HG03039 (cell line): ENCODE results near the gene DRG1.
A peak's percentile ranks its signal among the peaks of the same experiment; 100 is the strongest.
"Not testable (repeated sequence)": the region's sequence is repeated elsewhere in the genome, so short reads cannot be mapped to it uniquely, and the experiment has no call there.

Experiments used
- ATAC-seq: cut with Tn5 transposase; IDR thresholded peaks from one replicate; pipeline ENCODE4 v1.9.1; 2021; ENCODE audit warnings: mild to moderate bottlenecking, moderate library complexity; ENCODE audit not compliant: unreplicated experiment

DRG1 gene, protein sequence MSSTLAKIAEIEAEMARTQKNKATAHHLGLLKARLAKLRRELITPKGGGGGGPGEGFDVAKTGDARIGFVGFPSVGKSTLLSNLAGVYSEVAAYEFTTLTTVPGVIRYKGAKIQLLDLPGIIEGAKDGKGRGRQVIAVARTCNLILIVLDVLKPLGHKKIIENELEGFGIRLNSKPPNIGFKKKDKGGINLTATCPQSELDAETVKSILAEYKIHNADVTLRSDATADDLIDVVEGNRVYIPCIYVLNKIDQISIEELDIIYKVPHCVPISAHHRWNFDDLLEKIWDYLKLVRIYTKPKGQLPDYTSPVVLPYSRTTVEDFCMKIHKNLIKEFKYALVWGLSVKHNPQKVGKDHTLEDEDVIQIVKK

DNA sequence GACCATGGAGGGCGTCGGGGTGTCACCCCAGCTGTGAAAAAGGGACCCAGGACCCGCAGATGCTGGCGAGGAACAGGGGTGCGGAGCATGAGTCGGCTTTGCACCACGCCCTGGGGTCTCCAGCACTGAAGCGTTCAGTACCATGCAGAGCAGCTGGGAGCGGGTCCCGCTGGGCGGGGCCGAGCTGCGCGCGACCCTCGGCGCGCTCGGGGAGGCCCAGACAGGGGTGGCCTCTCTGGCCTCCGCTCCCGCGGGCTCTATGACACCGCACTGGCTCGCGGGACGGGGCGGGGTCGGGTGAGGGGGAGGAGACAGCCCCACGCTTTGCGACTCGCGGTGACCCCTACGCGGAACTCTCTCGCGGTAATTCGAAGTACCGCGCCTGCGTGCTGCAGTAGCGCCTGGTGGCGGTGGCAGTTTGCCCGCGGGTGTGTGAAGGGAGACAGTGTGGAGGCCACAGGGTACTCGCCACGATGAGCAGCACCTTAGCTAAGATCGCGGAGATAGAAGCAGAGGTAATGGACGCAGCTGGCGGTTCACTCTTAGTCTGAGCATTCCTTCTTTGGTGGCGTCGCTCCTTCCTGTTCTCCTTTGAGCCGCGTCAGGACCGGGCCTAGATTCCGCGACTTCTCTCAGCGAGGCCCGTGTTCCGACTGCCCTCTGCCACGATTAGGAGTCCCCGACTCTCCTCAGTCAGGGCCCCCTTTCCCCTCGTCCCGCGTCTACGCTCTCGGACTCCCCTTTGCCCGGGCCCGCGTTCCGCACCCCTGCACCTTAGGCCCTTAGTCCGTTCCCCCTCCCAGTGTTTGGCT is at the start of gene DRG1:
Gene DRG1 (plus strand): TSS at position 394 of the 812 bp plus-strand sequence. CDS start 80 bp downstream, at position 474.
- ATAC-seq: peak; percentile 84

DNA sequence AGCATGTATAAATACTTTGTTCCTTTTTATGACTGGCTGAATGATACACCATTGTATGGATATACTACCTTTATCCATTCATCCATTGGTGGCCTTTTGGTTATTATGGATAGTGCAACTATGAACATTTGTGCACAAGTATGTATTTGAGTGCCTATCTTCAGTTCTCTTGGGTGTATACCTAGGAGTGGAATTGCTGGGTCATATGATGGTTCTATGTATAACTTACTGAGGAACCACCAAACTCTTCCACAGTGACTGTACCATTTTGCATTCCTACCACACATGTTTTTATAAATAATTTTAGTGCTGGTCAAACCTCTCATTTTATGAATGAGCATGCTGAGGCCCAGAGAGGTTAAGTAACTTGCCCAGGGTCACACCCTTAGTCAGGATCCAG is 49.4 kb upstream of the DRG1 start:
- no peak for ATAC-seq

DNA sequence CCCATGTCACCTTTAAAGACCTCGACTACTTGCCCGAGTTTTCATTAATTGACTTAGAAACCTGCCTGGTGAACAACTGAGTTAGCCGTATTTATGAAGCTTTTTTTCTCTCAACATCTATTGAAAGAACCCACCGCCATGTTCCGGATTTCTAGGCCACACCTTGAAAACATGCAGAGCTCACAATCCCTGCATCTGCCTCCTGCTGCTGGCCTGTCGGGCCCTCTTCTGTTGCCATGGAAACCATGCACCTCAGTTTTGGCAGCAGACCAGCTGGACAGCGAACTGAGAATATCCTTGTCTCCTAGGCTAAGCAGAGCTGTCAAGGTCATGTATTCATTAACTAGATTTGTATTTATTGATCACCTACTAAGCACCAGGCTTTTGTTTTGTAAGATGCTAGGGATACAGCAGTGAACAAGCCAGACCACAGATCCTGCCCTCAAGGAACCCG is 49.0 kb upstream of the DRG1 start:
- no peak for ATAC-seq

DNA sequence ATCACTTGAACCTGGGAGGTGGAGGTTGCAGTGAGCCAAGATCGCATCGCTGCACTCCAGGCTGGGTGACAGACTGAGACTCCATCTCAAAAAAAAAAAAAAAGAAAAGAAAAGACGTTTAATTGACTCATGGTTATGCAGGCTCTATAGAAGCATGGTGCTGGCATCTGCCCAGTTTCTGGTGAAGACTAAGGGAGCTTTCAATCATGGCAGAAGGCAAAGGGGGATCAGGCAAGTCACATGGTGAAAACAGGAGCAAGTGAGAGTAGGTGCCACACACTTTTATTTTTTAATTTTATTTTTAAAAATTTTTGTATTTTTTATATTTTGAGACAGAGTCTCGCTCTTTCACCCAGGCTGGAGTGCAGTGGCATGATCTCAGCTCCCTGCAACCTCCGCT is 44.9 kb upstream of the DRG1 start:
- ATAC-seq: no peak

DNA sequence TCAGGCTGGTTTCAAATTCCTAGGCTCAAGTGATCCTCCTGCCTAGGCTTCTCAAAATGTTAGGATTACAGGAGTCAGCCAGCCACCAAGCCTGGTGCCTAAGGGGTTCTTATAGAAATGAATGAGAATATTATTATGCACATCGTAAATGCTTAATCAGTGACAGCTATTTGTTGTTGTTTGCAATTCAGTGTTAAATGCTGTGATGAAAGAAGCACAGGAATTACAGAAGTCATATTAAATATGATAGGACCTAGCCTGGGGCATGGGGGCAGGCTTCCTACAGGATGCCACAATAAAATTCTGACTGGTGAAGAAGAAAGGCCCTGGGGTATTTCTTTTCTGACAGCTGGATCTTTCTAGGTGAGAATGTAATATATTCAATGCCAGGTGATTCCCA is 39.4 kb upstream of the DRG1 start:
- ATAC-seq: no peak

DNA sequence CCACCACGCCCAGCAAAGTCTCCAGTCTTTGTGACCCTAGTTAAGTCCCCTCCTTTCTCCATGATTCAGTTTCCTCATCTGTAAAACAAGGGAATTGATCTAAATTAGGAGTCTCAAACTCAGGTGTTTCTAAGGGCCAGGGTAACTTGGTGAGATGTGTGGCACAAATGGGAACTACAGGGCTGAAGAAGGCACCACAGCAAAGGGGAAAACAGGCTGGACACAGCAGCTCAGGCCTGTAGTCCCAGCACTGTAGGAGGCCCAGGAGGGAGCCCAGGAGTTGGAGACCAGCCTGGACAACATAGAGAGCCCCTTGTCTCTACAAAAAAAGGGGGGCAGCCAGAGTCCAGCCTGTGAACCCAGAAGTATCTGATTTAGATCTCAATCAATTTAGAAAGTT is 37.7 kb upstream of the DRG1 start:
- no peak for ATAC-seq

DNA sequence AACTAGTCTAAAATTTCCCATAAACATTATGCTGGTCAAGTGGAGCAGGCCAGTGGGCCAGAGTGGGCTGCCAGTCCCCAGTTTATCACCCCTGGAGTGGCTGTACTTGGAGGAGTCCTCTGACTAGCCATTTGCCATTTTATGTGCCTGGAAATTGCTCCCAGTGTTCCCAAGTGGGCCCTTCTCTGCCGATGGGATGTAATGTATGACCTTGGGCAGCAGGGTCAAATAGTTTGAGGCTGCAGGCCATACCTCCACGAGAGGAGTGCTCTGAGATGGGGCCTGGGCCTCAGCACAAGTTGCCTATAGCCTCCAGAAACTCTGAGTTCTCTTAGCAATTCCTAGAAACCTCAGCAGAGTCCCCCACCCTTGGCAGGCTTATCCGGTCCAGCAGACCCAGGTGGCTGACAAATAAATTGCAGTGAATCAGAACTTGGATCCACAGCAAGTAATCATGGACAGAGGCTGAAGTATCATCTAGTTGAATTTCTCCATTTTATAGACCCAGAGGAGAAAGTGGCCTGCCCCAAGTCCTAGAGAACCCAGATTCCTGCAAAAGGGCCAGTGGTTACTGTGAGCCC is 35.4 kb upstream of the DRG1 start:
- ATAC-seq: no peak

DNA sequence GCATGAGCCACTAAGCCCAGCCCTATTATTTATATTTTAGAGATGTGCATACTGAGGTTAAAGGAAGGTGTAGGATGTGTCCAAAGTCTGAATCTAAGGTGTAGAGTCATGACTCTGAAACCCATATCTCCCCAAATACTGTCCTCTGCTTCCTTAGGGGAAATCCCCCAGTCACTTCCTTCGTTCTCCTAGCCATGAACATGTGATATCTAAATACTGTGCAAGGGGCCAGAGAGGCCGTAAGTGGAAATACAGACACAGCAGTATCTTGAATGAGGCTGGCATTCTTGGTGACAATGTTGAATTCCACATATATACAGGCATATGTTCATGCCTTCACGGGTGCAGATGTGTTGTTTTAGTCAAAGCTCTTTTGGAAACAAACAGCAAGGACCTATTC is 32.0 kb upstream of the DRG1 start:
- no peak for ATAC-seq

DNA sequence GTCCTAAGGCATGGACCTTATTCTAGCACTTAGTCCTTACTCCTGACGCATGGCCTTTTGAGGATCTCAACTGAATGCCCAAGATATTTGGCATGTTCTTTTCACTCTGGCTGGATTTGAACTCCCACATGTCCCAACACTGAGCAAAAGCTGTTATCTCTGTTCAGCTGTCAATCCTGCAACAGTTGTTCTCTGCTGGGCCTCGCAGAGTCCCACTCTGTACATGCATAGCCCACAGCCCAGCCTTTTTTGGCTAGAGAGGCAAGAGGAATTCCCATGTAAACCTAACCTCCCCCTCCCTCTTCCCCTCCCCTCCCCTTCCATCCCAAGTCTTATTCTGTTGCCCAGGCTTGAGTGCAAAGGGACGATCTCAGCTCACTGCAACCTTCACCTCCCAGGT is 21.8 kb upstream of the DRG1 start:
- no peak for ATAC-seq

DNA sequence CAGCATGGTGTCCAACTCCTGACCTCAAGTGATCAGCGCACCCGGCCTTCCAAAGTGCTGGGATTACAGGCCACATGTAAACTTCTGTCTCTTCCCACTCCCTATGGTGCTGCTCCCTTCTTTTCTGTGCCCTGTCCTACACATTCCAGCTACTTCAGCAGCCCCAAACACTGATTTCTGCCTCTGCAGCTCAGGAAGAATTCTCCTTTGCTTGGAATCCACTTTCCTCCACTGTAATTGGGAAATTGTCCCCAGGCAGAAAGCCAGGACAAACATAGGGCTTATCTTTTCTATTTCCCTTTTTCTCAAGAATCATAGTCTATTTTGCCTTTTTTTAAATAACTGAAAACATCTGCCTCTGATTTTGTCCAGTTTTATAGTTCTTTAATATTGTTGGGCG is 21.3 kb upstream of the DRG1 start:
- ATAC-seq: no peak

DNA sequence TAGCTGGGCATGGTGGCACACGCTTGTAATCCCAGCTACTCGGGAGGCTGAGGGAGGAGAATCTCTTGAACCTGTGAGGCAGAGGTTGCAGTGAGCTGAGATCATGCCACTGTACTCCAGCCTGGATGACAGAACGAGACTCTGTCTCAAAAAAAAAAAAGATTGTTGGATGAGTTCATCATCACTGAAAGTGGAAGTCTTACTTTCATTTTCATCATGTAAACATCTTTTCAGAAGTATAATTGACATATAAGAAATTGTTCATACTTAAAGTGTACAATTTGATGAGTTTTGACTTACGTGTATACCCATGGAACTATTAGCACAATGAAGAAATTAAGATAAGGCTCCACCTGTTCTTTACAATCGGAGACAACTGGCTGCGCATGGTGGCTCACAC is 20.8 kb upstream of the DRG1 start:
- not testable (repeated sequence) for ATAC-seq

DNA sequence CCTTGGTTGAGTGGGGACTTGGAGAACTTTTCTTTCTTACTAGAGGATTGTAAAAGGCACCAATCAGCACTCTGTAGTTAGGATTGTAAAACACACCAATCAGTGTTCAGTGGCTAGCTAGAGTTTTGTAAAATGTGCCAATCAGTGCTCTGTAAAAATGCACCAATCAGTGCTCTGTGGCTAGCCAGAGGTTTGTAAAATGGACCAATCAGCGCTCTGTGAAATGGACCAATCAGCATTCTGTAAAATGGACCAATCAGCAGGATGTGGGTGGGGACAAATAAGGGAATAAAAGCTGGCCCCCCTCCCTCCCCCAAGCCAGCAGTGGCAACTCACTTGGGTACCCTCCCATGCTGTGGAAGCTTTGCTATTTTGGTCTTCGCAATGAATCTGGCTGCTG is 5.5 kb upstream of the DRG1 start:
- no peak for ATAC-seq

DNA sequence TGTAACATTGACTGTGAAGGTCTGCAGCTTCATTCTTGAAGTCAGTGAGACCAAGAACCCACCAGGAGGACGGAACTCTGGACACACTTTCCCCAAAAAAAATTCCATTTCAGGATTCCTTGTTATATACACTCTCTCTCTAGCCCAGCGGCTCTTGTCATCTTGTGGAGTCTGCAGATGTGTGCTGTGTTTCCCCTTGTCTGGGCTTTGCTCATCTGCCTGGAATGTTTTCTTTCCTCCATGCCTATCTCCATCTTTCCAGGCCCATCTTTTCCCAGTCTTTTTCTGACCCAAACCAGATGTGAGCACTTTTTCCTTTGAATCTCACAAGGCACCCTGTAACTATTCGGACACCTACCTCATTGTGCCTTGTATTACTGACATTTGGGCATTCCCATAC is 5.1 kb upstream of the DRG1 start:
- ATAC-seq: no peak

DNA sequence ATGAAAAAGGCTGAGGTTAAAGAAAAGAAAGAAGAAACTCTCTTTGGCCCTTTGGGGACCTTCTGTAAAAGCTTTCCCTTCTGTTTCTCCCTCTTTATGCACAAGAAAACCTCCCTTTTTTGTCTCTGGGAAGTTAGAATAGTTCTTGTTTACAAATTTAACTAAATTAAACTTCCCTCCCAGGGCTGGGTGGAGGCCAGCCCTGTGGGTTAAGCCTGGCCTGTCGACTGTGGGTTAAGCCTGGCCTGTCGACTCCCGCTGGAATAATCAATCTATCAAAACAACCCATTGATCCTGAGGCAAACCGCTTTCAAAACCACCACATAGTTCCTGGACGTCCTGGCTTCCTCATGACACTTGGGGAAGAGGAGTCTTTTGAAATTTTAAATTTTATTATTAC is 1.2 kb upstream of the DRG1 start:
- ATAC-seq: no peak

DNA sequence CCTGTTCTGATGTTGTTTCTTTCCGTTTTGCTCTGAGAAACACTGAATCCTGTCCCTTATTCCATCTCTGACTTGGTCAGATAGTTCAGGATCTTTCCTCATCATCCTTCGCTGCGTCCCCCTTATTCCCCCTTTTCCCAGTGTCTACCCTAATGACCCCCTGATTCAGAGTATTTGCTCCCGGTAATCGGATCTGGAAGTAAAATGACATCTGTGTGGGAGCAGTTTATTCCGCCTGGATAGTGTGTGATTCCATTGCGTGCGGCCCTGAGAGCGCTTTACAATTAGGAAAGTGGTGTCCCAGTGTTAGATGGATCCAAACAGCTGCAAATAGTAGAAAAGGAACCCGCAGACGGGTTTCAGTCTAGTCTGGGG is 606 bp downstream of the DRG1 start:
- ATAC-seq: no peak

DNA sequence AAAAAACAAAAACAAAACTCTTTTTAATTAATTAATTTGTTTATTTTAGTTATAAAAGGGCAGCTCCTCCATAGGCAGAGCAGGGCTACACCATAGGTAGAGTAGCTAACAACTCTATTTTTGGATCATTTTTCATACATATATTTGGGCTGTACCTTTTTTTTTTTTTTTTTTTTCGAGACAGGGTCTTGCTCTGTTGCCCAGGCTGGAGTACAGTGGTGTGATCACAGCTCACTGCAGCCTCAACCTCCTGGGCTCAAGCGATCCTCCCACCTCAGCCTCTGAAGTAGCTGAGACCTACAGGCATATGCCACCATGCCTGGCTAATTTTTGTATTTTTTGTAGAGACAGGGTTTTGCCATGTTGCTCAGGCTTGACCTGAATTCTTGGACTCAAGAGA is 2.9 kb downstream of the DRG1 start:
- ATAC-seq: not testable (repeated sequence)

DNA sequence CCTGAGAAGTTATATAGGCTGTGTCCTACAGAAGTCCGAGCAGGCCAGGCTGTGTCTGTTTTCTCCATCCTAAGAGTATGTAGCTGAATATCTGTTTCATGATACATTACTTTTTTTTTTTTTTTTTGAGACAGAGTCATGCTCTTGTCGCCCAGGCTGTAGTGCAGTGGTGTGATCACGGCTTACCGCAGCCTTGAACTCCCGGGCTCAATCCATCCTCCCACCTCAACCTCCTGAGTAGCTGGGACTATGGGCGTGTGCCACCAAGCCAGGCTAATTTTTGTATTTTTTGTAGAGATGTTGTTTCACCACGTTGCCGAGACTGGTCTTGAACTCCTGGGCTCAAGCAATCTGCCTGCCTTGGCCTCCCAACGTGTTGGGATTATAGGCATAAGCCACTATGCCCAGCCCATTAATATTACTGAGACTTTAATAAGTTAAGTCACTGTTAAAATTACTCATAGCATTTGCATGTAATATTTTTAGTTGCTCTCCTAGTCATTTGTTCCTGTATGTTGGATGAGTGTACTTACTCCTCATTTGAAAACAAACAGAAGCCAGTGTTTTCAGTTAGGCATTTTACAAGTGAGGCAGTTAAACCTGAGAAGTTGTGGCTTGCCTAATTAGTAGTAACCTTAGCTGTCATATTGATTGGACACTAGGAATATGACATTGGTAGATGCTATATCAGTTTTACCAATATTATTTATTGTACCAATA is 26.1 kb downstream of the DRG1 start:
- ATAC-seq: no peak

DNA sequence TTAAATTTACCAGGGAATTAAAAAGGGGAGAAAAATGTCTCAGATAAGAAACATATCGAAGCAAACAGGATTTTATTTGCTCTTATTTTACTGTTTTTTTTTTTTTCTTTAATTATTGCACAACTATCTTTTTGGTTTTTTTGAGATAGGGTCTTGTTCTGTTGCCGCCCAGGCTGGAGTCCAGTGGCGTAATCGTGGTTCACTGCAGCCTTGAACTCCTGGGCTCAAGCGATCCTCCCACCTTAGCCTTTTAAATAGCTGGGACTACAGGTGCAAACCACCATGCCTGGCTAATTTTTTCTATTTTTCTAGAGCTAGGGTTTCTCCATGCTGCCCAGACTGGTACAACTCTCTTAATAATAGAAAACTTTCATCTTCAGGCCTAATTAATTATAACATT is 32.5 kb downstream of the DRG1 start:
- no peak for ATAC-seq

DNA sequence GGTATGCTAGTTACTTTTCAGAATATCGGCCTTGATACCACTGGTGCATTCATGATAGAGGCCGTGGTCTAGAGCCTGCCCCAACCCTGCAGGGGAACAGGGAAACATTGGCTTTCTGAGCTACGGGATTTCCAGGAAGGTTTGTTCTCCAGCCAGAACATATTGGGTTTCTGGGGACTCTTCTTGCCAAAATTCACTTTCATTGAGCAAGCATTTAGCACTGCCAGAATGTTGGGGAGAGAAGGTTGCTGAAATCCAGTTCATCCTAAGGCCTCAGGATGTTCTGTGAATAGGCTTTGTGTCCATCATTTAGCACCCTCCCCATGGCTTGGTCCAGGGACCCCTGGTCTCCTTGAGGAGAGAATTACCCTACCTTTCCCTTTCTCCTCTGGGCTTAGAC is 36.7 kb downstream of the DRG1 start:
- no peak for ATAC-seq

DNA sequence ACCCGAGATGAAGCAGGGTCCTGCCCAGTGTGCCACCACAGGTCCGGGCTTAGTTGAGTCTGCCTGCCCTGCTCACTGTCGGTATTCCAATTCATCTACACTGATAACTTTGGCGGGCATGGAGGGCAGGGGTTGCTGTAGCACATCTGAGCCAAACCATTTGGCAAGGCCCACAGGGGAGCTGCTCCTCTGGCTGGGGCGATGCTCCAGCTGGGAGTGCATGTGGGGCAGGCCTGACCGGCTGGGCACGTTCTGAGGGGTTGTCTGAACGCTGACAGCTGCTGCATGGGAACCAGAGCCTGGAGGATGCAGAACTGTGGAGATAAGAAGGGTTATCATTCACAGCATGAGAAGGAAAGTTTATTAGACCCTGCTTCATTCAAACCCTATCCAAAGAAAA is 40.4 kb downstream of the DRG1 start:
- no peak for ATAC-seq

DNA sequence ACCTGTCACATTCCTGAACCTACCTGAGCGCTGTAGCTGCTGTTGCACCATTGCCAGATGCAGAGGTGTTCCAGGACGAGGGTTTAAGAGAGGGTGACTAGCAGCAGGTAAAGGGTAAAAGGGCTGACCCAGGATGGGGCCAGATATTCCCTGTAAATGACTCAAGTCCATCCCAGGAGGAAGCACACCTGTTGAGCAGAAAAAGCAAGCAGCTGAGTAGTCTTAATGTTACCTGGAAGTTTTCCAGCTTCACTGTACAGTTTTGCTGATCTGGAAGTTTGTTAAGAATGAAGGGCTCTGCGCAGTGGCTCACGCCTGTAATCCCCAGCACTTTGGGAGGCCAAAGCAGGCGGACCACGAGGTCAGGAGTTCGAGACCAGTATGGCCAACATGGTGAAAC is 41.3 kb downstream of the DRG1 start:
- no peak for ATAC-seq
